Measurements from ENCODE around the gene BLVRA. TPM values are rescaled to one million over a fixed set of nuclear protein-coding genes. Genes with fewer than 3 reads are reported as not detected.

The BLVRA gene
- total RNA-seq, 1 donor from 2014 or later: 84.5 TPM

GRCh38 chr7:43782768-43783555 is 24.5 kb downstream of the BLVRA start:
- no peak overlapping the region for H3K4me3 ChIP-seq (ENCODE audit: low read depth, low read length)
- TF ChIP-seq CTCF (conservative IDR thresholded peaks at IDR 0.05; ENCODE audit: low read depth, low read length): no peak
- no peak for DNase-seq (ENCODE audit: low read depth)

DNA sequence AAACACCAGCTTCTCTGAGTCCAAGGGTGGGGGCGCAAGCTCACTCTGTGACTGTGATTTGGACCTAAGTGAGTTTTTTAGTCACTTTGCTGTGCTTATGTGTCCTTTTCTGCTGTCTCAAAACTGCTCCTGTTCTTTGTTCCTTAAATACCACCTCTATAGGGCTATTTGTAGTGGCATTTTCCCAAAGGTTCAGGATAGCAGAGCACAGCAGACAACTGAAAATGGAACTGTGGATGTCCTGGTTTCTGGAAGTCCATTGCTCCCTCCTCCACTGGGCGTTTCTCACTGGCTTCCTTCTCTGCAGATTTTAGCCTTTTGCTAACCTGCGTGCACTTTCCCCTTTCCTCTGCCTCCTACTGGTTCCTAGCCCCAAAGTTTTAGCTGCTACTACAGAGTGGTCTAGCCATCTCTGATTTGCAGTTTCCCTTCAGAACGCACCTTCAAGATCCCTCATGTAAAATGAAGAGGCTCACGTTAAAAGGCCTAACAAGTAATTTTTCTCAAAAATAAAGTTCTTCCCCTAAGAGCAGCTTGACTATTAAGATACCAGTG is 25.6 kb downstream of the BLVRA start:
- TF ChIP-seq CTCF (conservative IDR thresholded peaks at IDR 0.05; ENCODE audit: low read depth, low read length): no peak
- DNase-seq (ENCODE audit: low read depth): no peak
- no peak overlapping the region for H3K4me3 ChIP-seq (ENCODE audit: low read depth, low read length)

- DNase-seq (ENCODE audit: low read depth): peak; percentile 69
- peak overlapping the region; percentile 7 for H3K4me3 ChIP-seq (ENCODE audit: low read depth, low read length)
These were observed 26.2 kb downstream of the BLVRA start for GRCh38 chr7:43784585-43785087.

GRCh38 chr7:43785420-43785819 is 26.9 kb downstream of the BLVRA start:
- H3K4me3 ChIP-seq (ENCODE audit: low read depth, low read length): peak overlapping the region; percentile 7
- no peak for TF ChIP-seq CTCF (conservative IDR thresholded peaks at IDR 0.05; ENCODE audit: low read depth, low read length)
- peak; percentile 82 for DNase-seq (ENCODE audit: low read depth)

GRCh38 chr7:43787771-43788170 is 29.3 kb downstream of the BLVRA start:
- no peak for TF ChIP-seq CTCF (conservative IDR thresholded peaks at IDR 0.05; ENCODE audit: low read depth, low read length)
- no peak overlapping the region for H3K4me3 ChIP-seq (ENCODE audit: low read depth, low read length)
- no peak for DNase-seq (ENCODE audit: low read depth)

GRCh38 chr7:43790006-43790405 is 31.5 kb downstream of the BLVRA start:
- TF ChIP-seq CTCF (conservative IDR thresholded peaks at IDR 0.05; ENCODE audit: low read depth, low read length): no peak
- no peak for DNase-seq (ENCODE audit: low read depth)
- no peak overlapping the region for H3K4me3 ChIP-seq (ENCODE audit: low read depth, low read length)

- H3K4me3 ChIP-seq (ENCODE audit: low read depth, low read length): no peak overlapping the region
- no peak for TF ChIP-seq CTCF (conservative IDR thresholded peaks at IDR 0.05; ENCODE audit: low read depth, low read length)
- no peak for DNase-seq (ENCODE audit: low read depth)
These were observed 32.4 kb downstream of the BLVRA start for GRCh38 chr7:43790834-43791233.

Data from epithelial cell of proximal tubule (primary cell).